Head of caudate nucleus (tissue), 42 donors: ENCODE data around the gene GABRR1.
"Not testable (repeated sequence)": the region's sequence is repeated elsewhere in the genome, so short reads cannot be mapped to it uniquely, and the experiment has no call there.

ENCODE experiments used
- DNase-seq, 42 donors: peaks; one replicate each; pipeline versions ENCODE4 v3.0.0 to v3.0.0-alpha.2; 2020 to 2021; ENCODE audit warnings: mixed read lengths in 7 of 42
- intact Hi-C: fragments of 100-400 bp; cut with DNase I; formaldehyde crosslinking; loops from one replicate; pipeline ENCODE4 v1.15.0; 2022

The GABRR1 gene

DNA sequence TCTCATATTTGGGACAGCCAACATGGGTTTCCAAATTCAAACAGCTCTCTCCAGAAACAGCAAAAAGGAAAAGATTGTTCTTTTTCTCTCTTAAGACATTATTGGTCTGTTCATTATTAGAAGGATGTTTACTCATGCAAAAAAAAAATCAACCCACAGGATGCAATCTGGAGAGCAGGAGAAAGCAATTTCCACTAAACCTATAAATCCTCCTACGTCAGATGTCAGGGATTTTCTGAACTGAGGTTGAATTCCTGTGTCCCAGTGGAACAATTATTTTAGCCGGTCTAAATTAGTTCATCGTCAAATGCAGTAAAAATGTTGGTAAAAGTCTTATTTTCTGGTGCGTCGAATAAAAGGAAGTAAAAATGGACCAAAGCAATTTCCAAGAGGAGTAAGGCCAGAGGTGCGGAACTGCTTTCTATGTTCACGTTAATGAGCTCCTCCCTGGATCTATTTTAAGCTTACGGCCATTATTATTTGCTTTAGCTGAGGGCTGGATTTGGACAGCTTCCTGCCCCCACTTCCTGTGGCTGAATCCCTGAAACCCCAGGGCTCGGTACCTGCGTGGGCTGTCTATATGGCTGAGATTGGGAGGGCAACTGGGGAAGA is at the start of gene GABRR1:
Gene GABRR1, minus strand, starts transcription at position 60 of the 612 bp plus-strand sequence. Its CDS starts 36 bp downstream, at position 24.
- intact Hi-C loops = no loop called here
- DNase-seq = no peak

DNA sequence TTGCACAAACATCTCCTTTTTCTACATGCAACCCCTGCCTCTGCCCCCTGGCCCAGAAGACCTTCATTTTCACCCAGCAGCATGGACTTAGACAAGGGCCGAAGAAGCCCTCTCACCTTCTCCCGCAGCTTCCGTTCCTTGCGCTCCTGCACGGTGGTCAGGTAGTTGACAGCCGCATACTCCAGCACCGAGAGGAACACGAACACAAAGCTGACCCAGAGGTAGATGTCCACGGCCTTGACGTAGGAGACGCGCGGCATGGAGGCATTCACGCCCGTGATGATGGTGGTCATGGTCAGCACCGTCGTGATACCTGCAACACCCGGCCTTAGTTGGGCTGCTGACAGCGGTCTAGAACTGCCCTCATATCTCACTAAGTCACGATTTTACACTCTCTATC is 47.1 kb upstream of the GABRR1 start:
- no peak for DNase-seq
- intact Hi-C loops = no loop called here

- intact Hi-C loops = no loop called here
- no peak for DNase-seq
Observed at GRCh38 chr6:89260832-89261231, 43.7 kb upstream of the GABRR1 start.

- DNase-seq = no peak
- intact Hi-C loops = no loop called here
Observed at GRCh38 chr6:89260310-89260709, 43.2 kb upstream of the GABRR1 start.

GRCh38 chr6:89258912-89259311 is 41.8 kb upstream of the GABRR1 start:
- intact Hi-C loops = no loop called here
- no peak for DNase-seq

- no peak for DNase-seq
- intact Hi-C loops = no loop called here
Observed at GRCh38 chr6:89257781-89258180, 40.6 kb upstream of the GABRR1 start.

DNA sequence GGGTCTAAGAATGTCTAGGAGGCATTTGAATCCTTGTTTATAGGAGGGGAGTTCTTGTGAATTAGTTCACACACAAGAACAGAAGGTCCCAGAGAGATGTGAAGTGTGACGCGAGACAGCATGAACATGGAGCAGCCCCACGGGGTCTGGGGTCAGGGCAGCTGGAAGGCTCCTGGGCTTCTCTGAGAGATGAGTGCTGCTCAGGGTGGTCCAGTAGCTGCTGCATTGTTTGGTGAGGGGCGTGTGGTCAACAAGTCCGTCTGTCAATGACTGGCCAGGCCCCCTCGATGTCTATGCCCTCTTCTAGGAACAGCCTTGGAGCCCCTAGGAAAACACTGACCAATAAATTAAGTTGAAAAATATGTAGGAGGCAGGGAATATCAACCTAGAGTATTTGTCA is 40.2 kb upstream of the GABRR1 start:
- DNase-seq = no peak
- intact Hi-C loops = no loop called here

GRCh38 chr6:89255417-89255816 is 38.3 kb upstream of the GABRR1 start:
- DNase-seq = no peak
- intact Hi-C loops = no loop called here

DNA sequence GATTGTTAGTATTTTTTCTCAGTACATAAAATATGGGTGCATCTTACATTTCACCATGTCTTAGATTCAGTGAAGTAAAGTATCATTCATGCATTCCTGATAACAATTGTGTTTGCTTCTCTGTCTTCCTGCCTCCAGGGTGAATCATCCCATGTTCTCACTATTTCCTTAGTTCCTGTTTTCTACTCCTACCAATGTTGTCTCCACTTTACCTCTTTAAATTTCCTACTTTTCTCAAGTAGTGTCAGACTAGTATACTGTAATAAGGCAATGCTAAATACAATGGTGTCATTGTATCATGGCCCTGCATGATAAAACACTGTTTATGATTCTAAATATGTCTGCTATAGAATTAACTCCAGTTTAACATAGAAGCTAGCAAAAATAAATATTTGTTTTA is 37.4 kb upstream of the GABRR1 start:
- intact Hi-C loops = no loop called here

GRCh38 chr6:89252907-89253306 is 35.7 kb upstream of the GABRR1 start:
- intact Hi-C loops = no loop called here
- no peak for DNase-seq

More for the DNA sequence above, 37.4 kb upstream of the GABRR1 start:
- DNase-seq = no peak

DNA sequence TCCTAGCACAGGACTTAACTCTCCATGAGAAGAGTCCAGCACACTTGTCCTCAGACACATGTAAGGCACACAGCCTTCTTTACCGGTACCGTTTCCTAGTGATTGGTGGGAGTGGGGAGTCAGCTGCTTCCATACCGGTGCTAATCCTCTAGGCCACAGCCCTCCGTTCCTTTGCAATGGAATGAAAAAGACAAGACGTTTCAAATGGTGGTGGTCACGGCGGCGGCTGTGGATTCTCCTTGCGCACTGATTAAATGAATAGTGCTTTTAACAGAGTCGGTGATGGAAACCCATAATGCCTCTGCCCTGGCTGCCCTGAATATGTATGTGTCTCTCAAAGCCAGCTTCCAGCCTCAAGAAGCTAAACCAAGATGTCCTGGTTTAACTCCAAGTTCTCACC is 34.8 kb upstream of the GABRR1 start:
- no peak for DNase-seq
- intact Hi-C loops = no loop called here

DNA sequence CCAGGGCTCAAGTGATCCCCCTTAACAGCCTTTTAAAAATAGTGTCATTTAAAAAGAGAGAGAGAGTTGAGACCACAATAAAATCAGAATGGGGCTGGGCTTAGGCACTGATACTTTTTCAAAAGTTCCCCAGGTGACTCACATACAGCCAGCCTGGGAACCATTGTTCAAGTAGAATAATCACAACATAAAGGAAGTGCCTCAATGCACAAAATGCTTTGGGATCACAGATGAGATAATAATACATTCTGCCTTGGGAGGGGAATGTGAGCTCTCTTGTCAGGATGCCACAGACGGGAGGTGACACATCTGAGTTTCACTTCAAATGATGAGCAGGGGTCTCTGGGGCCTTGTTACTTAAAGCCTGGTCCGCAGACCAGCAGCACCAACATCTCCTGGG is 34.0 kb upstream of the GABRR1 start:
- intact Hi-C loops = no loop called here
- no peak for DNase-seq

- intact Hi-C loops = no loop called here
Observed at GRCh38 chr6:89250239-89250638, 33.1 kb upstream of the GABRR1 start.

DNA sequence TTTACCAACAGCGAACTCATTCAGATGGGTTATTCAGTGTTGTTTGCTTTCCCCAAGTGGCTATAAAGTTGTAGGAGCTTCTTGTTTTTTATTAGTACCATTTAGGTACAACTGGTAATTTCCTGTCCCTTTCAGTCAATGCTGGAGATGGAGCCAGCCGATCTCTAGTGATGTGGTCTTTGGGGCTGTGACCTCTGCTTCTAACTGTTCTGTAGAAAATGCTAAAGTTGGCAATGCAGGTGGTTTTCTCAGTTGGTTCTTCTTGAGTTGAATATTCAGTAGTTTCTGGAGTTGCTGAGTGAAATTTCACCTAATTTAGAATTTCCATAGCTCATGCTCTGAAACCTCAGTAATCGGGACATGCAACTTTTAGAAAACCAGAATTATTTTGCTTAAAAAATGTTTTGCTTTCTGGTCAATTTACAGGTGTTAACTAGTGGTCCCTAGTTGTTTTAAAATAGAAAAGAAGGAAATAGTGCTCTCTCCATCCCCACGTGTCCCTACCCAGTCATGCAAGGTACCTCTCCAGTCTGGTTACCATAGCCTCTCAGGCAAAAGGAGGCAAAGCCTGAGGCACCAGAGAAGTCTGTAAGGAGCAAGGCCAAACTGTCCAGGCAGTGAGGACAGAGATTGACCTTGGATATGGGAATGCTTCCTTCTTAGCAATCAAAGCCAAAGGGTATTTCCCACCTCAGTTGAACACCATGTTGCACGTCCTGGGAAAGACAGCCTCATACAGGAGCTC is 27.3 kb upstream of the GABRR1 start:
- intact Hi-C loops = no loop called here
- no peak for DNase-seq

More at GRCh38 chr6:89250239-89250638, 33.1 kb upstream of the GABRR1 start:
- no peak for DNase-seq

DNA sequence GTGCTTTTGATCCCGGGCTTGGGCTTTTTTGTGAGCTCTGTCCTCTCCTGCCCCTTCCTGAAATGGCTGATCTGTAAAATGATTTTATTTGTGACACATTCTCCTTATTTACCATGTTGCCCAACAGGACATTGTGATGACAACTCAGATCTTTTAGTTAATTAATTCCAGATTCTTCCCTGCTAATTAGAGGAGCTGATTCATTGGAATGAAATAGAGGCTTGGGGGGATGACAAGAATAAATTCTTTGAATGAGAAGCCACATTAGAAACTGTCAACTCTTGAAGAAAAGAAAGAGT is 26.1 kb upstream of the GABRR1 start:
- no peak for DNase-seq
- intact Hi-C loops = no loop called here

DNA sequence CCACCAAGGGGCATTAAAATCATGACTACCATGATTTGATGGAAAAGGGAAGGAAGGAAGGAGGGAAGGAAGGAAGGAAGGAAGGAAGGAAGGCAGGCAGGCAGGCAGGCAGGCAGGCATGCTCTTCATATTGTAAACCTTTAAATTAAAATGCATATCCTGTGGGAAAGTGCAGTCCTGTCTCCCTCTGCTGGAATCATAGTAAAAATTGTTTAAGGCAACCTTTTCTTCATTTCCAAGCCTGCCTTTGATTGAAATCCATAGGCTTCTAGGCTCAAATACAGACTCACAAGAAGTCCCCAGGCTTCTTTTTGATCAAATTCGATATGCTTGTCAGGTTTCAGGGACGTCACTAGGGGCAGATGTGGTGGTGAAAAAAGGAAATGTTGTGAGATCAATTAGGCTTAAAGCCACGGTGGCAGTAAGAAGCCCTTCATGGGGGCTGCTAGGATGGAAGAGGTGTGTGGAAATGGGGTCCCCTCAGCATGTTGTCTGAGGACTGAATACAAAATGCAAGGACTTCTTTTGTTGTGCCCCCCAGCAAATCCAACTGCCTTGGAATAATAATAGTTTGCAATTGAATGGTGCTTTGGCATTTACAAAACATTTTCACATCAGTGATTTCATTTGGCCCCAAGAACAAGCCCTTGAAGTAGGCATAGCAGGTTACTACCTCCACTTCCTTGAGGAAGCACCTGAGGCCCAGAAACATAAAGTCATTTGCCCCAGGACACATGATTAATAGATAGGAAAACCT is 25.6 kb upstream of the GABRR1 start:
- intact Hi-C loops = no loop called here
- DNase-seq = peak in 7 of 42 donors; percentile 7 to 46 (median 23)

DNA sequence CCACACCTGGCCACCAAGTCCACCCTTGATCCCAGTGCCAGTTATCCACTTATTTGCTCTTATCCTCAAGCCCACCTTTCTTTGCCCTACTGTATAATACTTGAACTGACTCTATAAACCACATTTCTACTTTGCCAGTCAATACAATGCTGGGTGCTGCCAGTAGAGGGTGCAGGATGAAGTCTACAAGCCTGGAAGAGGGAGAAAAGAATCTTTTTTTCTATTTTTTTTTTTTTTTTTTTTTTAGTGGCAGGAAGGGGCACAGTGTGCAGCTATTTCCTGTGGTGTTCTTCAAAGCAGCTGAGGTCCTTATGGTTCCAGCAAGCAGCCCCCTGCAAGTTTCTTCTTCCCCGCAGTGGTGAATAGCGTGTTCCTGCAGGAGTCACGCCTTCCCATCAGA is 22.2 kb upstream of the GABRR1 start:
- intact Hi-C loops = no loop called here
- DNase-seq = no peak

GRCh38 chr6:89237158-89237557 is 20.0 kb upstream of the GABRR1 start:
- intact Hi-C loops = no loop called here
- no peak for DNase-seq

GRCh38 chr6:89233605-89234004 is 16.4 kb upstream of the GABRR1 start:
- DNase-seq, intact Hi-C loops: not testable (repeated sequence)

- no peak for DNase-seq
- intact Hi-C loops = no loop called here
Observed at GRCh38 chr6:89222712-89223039, 5.5 kb upstream of the GABRR1 start.
